IPS-18a (cell line): ENCODE results near the gene CDC42BPA.

Experiments
- H3K27ac ChIP-seq: one replicate; pipeline ENCODE4 v1.5.1; 2013; ENCODE audit warnings: low read length
- H3K27me3 ChIP-seq: one replicate; pipeline ENCODE4 v1.6.1; 2013; ENCODE audit warnings: mild to moderate bottlenecking, low read length; ENCODE audit not compliant: control insufficient read depth, insufficient read depth
- H3K36me3 ChIP-seq: one replicate; pipeline ENCODE4 v1.6.1; 2013; ENCODE audit warnings: low read depth, low read length; ENCODE audit not compliant: control insufficient read depth
- H3K4me1 ChIP-seq: one replicate; pipeline ENCODE4 v1.6.1; 2013; ENCODE audit warnings: low read depth, low read length; ENCODE audit not compliant: control insufficient read depth
- H3K4me3 ChIP-seq: one replicate; pipeline ENCODE4 v1.5.1; 2013; ENCODE audit warnings: low read length
- H3K9ac ChIP-seq: one replicate; pipeline ENCODE4 v1.6.1; 2013; ENCODE audit warnings: mild to moderate bottlenecking, low read length, moderate library complexity
- H3K9me3 ChIP-seq: one replicate; pipeline ENCODE4 v1.6.1; 2013; ENCODE audit warnings: low read depth, low read length; ENCODE audit not compliant: control insufficient read depth

Gene CDC42BPA

DNA sequence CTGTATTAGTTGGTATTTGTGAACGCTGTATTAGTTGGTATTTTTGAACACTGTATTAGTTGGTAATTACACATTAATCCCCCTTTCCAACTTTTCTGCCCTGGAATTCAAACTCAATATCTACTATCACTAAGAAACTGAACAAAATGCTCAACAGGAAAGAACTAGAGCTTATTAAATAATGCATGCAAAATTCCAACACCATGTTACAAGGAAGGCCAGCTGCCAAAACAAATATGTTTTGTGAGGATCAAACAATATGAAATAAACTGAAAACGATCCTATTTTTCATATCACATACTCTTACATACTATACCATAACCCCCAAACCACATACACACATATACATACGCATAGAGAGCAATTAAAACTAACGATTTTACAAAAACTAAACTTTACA is 104.9 kb downstream of the CDC42BPA start:
- Histone ChIP-seq H3K4me3 (no peak overlapping the region), H3K27ac (no peak overlapping the region), H3K9ac (no peak overlapping the region), H3K36me3 (peaks cover 4% of the 10 kb centered on the region), H3K27me3 (no peaks in the 10 kb centered on the region), H3K4me1 (no peaks in the 10 kb centered on the region), H3K9me3 (no peaks in the 10 kb centered on the region)

- no peaks in the 10 kb centered on the region for H3K27me3 ChIP-seq
- no peak overlapping the region for H3K27ac ChIP-seq
- peaks cover 4% of the 10 kb centered on the region for H3K36me3 ChIP-seq
- no peak overlapping the region for H3K9ac ChIP-seq
- H3K4me1 ChIP-seq: no peaks in the 10 kb centered on the region
- no peaks in the 10 kb centered on the region for H3K9me3 ChIP-seq
- H3K4me3 ChIP-seq: no peak overlapping the region
These were observed 106.1 kb downstream of the CDC42BPA start for GRCh38 chr1:227212164-227212563.

- Histone ChIP-seq H3K4me1 (no peaks in the 10 kb centered on the region), H3K9me3 (no peaks in the 10 kb centered on the region), H3K27me3 (no peaks in the 10 kb centered on the region), H3K9ac (no peak overlapping the region), H3K27ac (no peak overlapping the region), H3K4me3 (no peak overlapping the region), H3K36me3 (peaks cover 4% of the 10 kb centered on the region)
These were observed 107.7 kb downstream of the CDC42BPA start for GRCh38 chr1:227210604-227211003.

GRCh38 chr1:227197064-227197463 is 121.2 kb downstream of the CDC42BPA start:
- Histone ChIP-seq H3K4me3 (no peak overlapping the region), H3K4me1 (no peaks in the 10 kb centered on the region), H3K9ac (no peak overlapping the region), H3K27ac (no peak overlapping the region), H3K36me3 (peaks cover 4% of the 10 kb centered on the region), H3K9me3 (no peaks in the 10 kb centered on the region), H3K27me3 (no peaks in the 10 kb centered on the region)

GRCh38 chr1:227192163-227192562 is 126.1 kb downstream of the CDC42BPA start:
- H3K27me3 ChIP-seq: no peaks in the 10 kb centered on the region
- H3K4me3 ChIP-seq: no peak overlapping the region
- no peak overlapping the region for H3K27ac ChIP-seq
- no peaks in the 10 kb centered on the region for H3K36me3 ChIP-seq
- H3K4me1 ChIP-seq: no peaks in the 10 kb centered on the region
- no peaks in the 10 kb centered on the region for H3K9me3 ChIP-seq
- H3K9ac ChIP-seq: no peak overlapping the region

DNA sequence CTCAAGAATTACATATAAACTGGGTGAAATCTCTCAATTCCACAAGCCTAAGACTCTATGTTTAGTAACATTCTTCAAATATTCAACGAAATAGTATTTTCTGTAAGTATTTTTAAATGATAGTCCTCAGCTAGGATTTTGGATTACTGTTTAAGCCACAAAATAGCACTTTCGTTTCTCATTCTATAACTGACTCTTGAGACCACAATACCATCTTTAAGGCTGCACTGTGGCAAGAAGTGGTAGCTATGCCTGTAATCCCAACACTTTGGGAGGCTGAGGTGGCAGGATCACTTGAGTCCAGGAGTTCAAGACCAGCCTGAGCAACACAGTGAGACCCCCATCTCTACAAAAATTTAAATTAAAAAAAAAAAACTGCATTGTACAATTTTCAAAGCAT is 126.7 kb downstream of the CDC42BPA start:
- Histone ChIP-seq H3K9me3 (no peaks in the 10 kb centered on the region), H3K4me3 (no peak overlapping the region), H3K27ac (no peak overlapping the region)

DNA sequence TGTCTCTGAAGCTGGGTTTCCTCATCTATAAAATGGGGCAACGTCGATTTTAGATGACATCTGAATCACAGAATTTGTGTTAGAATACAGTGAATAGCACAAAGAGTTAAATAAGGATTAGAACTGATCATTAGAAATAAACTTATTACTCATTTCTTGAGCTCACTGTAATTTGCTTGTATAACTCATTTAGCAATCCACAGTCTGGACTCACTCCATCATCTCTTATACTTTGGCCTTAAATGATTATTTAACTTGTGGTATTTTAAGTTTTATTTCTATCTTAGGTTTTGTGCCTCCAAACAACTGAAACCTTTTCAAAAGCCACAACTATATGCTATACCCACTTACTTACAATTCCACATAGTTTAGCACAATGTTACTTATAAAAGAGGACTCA is 128.0 kb downstream of the CDC42BPA start:
- Histone ChIP-seq H3K27ac (no peak overlapping the region), H3K36me3 (no peaks in the 10 kb centered on the region), H3K4me3 (no peak overlapping the region)

More for the DNA sequence above, 126.7 kb downstream of the CDC42BPA start:
- no peaks in the 10 kb centered on the region for H3K36me3 ChIP-seq
- no peak overlapping the region for H3K9ac ChIP-seq
- no peaks in the 10 kb centered on the region for H3K4me1 ChIP-seq
- no peaks in the 10 kb centered on the region for H3K27me3 ChIP-seq

GRCh38 chr1:227185291-227185690 is 133.0 kb downstream of the CDC42BPA start:
- H3K36me3 ChIP-seq: no peaks in the 10 kb centered on the region

More for the DNA sequence above, 128.0 kb downstream of the CDC42BPA start:
- H3K27me3 ChIP-seq: no peaks in the 10 kb centered on the region
- no peaks in the 10 kb centered on the region for H3K9me3 ChIP-seq
- no peak overlapping the region for H3K9ac ChIP-seq
- H3K4me1 ChIP-seq: no peaks in the 10 kb centered on the region

GRCh38 chr1:227182012-227182411 is 136.3 kb downstream of the CDC42BPA start:
- Histone ChIP-seq H3K27ac (no peak overlapping the region), H3K9ac (no peak overlapping the region), H3K4me1 (no peaks in the 10 kb centered on the region), H3K4me3 (no peak overlapping the region), H3K27me3 (no peaks in the 10 kb centered on the region), H3K36me3 (no peaks in the 10 kb centered on the region), H3K9me3 (no peaks in the 10 kb centered on the region)

More at GRCh38 chr1:227185291-227185690, 133.0 kb downstream of the CDC42BPA start:
- no peak overlapping the region for H3K9ac ChIP-seq
- H3K9me3 ChIP-seq: no peaks in the 10 kb centered on the region
- no peaks in the 10 kb centered on the region for H3K27me3 ChIP-seq
- H3K4me3 ChIP-seq: no peak overlapping the region
- H3K27ac ChIP-seq: no peak overlapping the region
- H3K4me1 ChIP-seq: no peaks in the 10 kb centered on the region

GRCh38 chr1:227175611-227176010 is 142.7 kb downstream of the CDC42BPA start:
- Histone ChIP-seq H3K36me3 (no peaks in the 10 kb centered on the region), H3K4me1 (no peaks in the 10 kb centered on the region), H3K27me3 (no peaks in the 10 kb centered on the region), H3K27ac (no peak overlapping the region), H3K9me3 (no peaks in the 10 kb centered on the region), H3K4me3 (no peak overlapping the region), H3K9ac (no peak overlapping the region)

- Histone ChIP-seq H3K36me3 (no peaks in the 10 kb centered on the region), H3K9me3 (no peaks in the 10 kb centered on the region), H3K4me3 (no peak overlapping the region), H3K27ac (no peak overlapping the region), H3K9ac (no peak overlapping the region), H3K27me3 (no peaks in the 10 kb centered on the region), H3K4me1 (no peaks in the 10 kb centered on the region)
These were observed 144.1 kb downstream of the CDC42BPA start for GRCh38 chr1:227174164-227174563.

GRCh38 chr1:227170361-227171166 is 147.7 kb downstream of the CDC42BPA start:
- Histone ChIP-seq H3K27me3 (no peaks in the 10 kb centered on the region), H3K9me3 (no peaks in the 10 kb centered on the region), H3K36me3 (no peaks in the 10 kb centered on the region), H3K4me3 (no peak overlapping the region), H3K9ac (no peak overlapping the region), H3K27ac (no peak overlapping the region), H3K4me1 (peaks cover 7% of the 10 kb centered on the region)
